Parathyroid adenoma (tissue), 2 donors: Measurements from ENCODE around the gene ALK.

Source experiments
- H2AFZ ChIP-seq: fragments of 300-600 bp; sonication (generic); one replicate; pipeline ENCODE4 v1.7.0; 2017; ENCODE audit warnings: antibody characterized with exemption, mild to moderate bottlenecking
- H3K27ac ChIP-seq: fragments of 300-600 bp; sonication (generic); one replicate; pipeline ENCODE4 v1.7.0; 2017
- H3K27me3 ChIP-seq: fragments of 300-600 bp; sonication (generic); one replicate; pipeline ENCODE4 v1.7.0; 2017; ENCODE audit warnings: low read length; ENCODE audit not compliant: control insufficient read depth, insufficient read depth
- H3K36me3 ChIP-seq: fragments of 300-600 bp; sonication (generic); one replicate; pipeline ENCODE4 v1.7.0; 2017; ENCODE audit warnings: low read length; ENCODE audit not compliant: control insufficient read depth, insufficient read depth
- H3K4me1 ChIP-seq: fragments of 300-600 bp; sonication (generic); one replicate; pipeline ENCODE4 v1.7.0; 2017; ENCODE audit warnings: control low read depth
- H3K4me2 ChIP-seq: fragments of 300-600 bp; sonication (generic); one replicate; pipeline ENCODE4 v1.7.0; 2017; ENCODE audit warnings: low read length
- H3K4me3 ChIP-seq: fragments of 300-600 bp; sonication (generic); one replicate; pipeline ENCODE4 v1.7.0; 2017; ENCODE audit warnings: low read depth, low read length
- H3K79me2 ChIP-seq: fragments of 300-600 bp; sonication (generic); one replicate; pipeline ENCODE4 v1.7.0; 2017; ENCODE audit warnings: control low read depth
- H3K9ac ChIP-seq: fragments of 300-600 bp; sonication (generic); one replicate; pipeline ENCODE4 v1.7.0; 2017; ENCODE audit warnings: mild to moderate bottlenecking
- H3K9me3 ChIP-seq: fragments of 300-600 bp; sonication (generic); one replicate; pipeline ENCODE4 v1.7.0; 2017; ENCODE audit warnings: low read length; ENCODE audit not compliant: control insufficient read depth
- CTCF ChIP-seq: fragments of 300-600 bp; sonication (generic); IDR thresholded peaks from one replicate; pipeline ENCODE4 v1.7.0; 2017; ENCODE audit warnings: antibody characterized with exemption, mild to moderate bottlenecking
- donor health status: primary hyperparathyroidism.

The ALK gene

GRCh38 chr2:29662861-29663260 lies 258.5 kb downstream of the ALK start:
- no peak for TF ChIP-seq CTCF
- Histone ChIP-seq H3K4me2 (no peak overlapping the region), H3K27me3 (no peaks in the 10 kb centered on the region), H3K9me3 (no peaks in the 10 kb centered on the region), H3K79me2 (no peaks in the 10 kb centered on the region), H3K4me1 (no peaks in the 10 kb centered on the region), H2AFZ (no peak overlapping the region), H3K4me3 (no peak overlapping the region), H3K36me3 (no peaks in the 10 kb centered on the region), H3K9ac (no peak overlapping the region), H3K27ac (no peak overlapping the region)

- H3K27me3 ChIP-seq = no peaks in the 10 kb centered on the region
- H3K4me1 ChIP-seq = no peaks in the 10 kb centered on the region
- H2AFZ ChIP-seq = no peak overlapping the region
- H3K4me2 ChIP-seq = no peak overlapping the region
- no peaks in the 10 kb centered on the region for H3K9me3 ChIP-seq
- no peaks in the 10 kb centered on the region for H3K79me2 ChIP-seq
- H3K36me3 ChIP-seq = no peaks in the 10 kb centered on the region
- no peak overlapping the region for H3K4me3 ChIP-seq
- TF ChIP-seq CTCF = no peak
- H3K27ac ChIP-seq = no peak overlapping the region
- H3K9ac ChIP-seq = no peak overlapping the region
Observed at GRCh38 chr2:29660201-29660600, 261.2 kb downstream of the ALK start.

GRCh38 chr2:29659178-29659577 lies 262.2 kb downstream of the ALK start:
- no peak for TF ChIP-seq CTCF
- Histone ChIP-seq H3K4me3 (no peak overlapping the region), H3K9me3 (no peaks in the 10 kb centered on the region), H3K79me2 (no peaks in the 10 kb centered on the region), H2AFZ (no peak overlapping the region), H3K4me1 (no peaks in the 10 kb centered on the region), H3K4me2 (no peak overlapping the region), H3K27ac (no peak overlapping the region), H3K27me3 (no peaks in the 10 kb centered on the region), H3K36me3 (no peaks in the 10 kb centered on the region), H3K9ac (no peak overlapping the region)

GRCh38 chr2:29657674-29658073 lies 263.7 kb downstream of the ALK start:
- no peak overlapping the region for H3K4me3 ChIP-seq
- H3K4me1 ChIP-seq = no peaks in the 10 kb centered on the region
- no peak for TF ChIP-seq CTCF
- no peak overlapping the region for H3K9ac ChIP-seq
- H3K4me2 ChIP-seq = no peak overlapping the region
- no peak overlapping the region for H2AFZ ChIP-seq
- no peaks in the 10 kb centered on the region for H3K36me3 ChIP-seq
- H3K79me2 ChIP-seq = no peaks in the 10 kb centered on the region
- H3K27me3 ChIP-seq = no peaks in the 10 kb centered on the region
- H3K27ac ChIP-seq = no peak overlapping the region
- H3K9me3 ChIP-seq = no peaks in the 10 kb centered on the region

- no peak overlapping the region for H3K9ac ChIP-seq
- no peak for TF ChIP-seq CTCF
- no peaks in the 10 kb centered on the region for H3K36me3 ChIP-seq
- no peak overlapping the region for H3K4me2 ChIP-seq
- H3K79me2 ChIP-seq = no peaks in the 10 kb centered on the region
- H3K9me3 ChIP-seq = no peaks in the 10 kb centered on the region
- H3K27me3 ChIP-seq = no peaks in the 10 kb centered on the region
- no peak overlapping the region for H3K4me3 ChIP-seq
- H3K4me1 ChIP-seq = no peaks in the 10 kb centered on the region
- no peak overlapping the region for H2AFZ ChIP-seq
- H3K27ac ChIP-seq = no peak overlapping the region
Observed at GRCh38 chr2:29655391-29656086, 265.8 kb downstream of the ALK start.
